Kidney (tissue), 14 donors: Measurements from ENCODE around the gene GLIS1. TPM values are rescaled to one million over a fixed set of nuclear protein-coding genes. Genes with fewer than 3 reads are reported as not detected.

Experiments
- DNase-seq, 5 donors: peaks; one replicate each; pipeline ENCODE4 v3.0.0-alpha.2; 2013 to 2020
- FAIRE-seq: peaks from 2 replicates; lab custom pipeline; 2012; peaks lifted over from hg19 to GRCh38; lab: Jason Lieb, UNC
- H3K27ac ChIP-seq, 2 donors: one replicate each; pipeline ENCODE4 v1.7.0; 2013; ENCODE audit warnings: low read depth in 2 of 2, low read length in 2 of 2, inconsistent platforms in 1 of 2
- H3K27me3 ChIP-seq: one replicate; pipeline ENCODE4 v1.7.1; 2013; ENCODE audit warnings: low read length, inconsistent platforms; ENCODE audit not compliant: control insufficient read depth, insufficient read depth
- H3K36me3 ChIP-seq, 3 donors: one replicate each; pipeline versions ENCODE4 v1.7.0 to v1.7.1; 2013; ENCODE audit warnings: low read length in 3 of 3, control low read depth in 1 of 3, inconsistent platforms in 1 of 3; ENCODE audit not compliant: insufficient read depth in 3 of 3, control insufficient read depth in 2 of 3
- H3K4me1 ChIP-seq, 3 donors: one replicate each; pipeline versions ENCODE4 v1.7.0 to v1.7.1; 2013; ENCODE audit warnings: low read length in 3 of 3, inconsistent platforms in 1 of 3, low read depth in 1 of 3; ENCODE audit not compliant: control insufficient read depth in 2 of 3, insufficient read depth in 2 of 3
- H3K4me3 ChIP-seq, 3 donors: one replicate each; pipeline versions ENCODE4 v1.7.0 to v1.8.1; 2013; ENCODE audit warnings: low read length in 3 of 3, control low read depth in 1 of 3, inconsistent platforms in 1 of 3
- H3K9ac ChIP-seq, 3 donors: one replicate each; pipeline versions ENCODE4 v1.7.0 to v1.7.1; 2013; ENCODE audit warnings: low read length in 3 of 3, control low read depth in 1 of 3, inconsistent platforms in 1 of 3
- H3K9me3 ChIP-seq, 3 donors: one replicate each; pipeline versions ENCODE4 v1.7.0 to v1.7.1; 2013; ENCODE audit warnings: low read length in 3 of 3, control low read depth in 1 of 3, inconsistent platforms in 1 of 3; ENCODE audit not compliant: control insufficient read depth in 2 of 3, insufficient read depth in 1 of 3
- intact Hi-C: fragments of 100-400 bp; cut with DNase I; formaldehyde crosslinking; loops from one replicate; pipeline ENCODE4 v1.11.1; 2022
- polyA plus RNA-seq: library from polyadenylated mRNA; stranded (reverse); fragments of 350-450 nt; fragmentation: Illumina TruSeq; extraction: RNeasy Lipid Tissue Mini Kit (QIAGEN cat#74804); gene quantifications from one replicate; pipeline ENCODE4 v1.2.3, GENCODE V29; 2014; ENCODE audit warnings: low read depth, low replicate concordance; ENCODE audit not compliant: insufficient read depth
- total RNA-seq: library from RNA; stranded (reverse); fragmentation: NEBNext Ultra II Directional; extraction: Animal tissue kit (Norgen Biotek cat#: 25700); gene quantifications from one replicate; pipeline ENCODE4 v1.2.1, GENCODE V29; 2021
- TF ChIP-seq, protein P1 (sequence below): IDR thresholded peaks from 3 replicates; pipeline ENCODE4 v1.5.1; 2012; ENCODE audit warnings: mild to moderate bottlenecking, moderate library complexity, borderline replicate concordance; ENCODE audit not compliant: insufficient read depth; ENCODE audit errors: extremely low read depth
- donor health status: control.
- donor health status: control.
- donor health status: control.
- donor health status: control.
- donor health status: control.
- donor health status: DM: yes; HTN: yes; CAD: no.
- donor health status: Normal renal cell carcinoma (clear cell type).

The GLIS1 gene
- total and polyA plus RNA-seq, 2 donors from 2014 or later = 3.3 to 3.7 TPM

DNA sequence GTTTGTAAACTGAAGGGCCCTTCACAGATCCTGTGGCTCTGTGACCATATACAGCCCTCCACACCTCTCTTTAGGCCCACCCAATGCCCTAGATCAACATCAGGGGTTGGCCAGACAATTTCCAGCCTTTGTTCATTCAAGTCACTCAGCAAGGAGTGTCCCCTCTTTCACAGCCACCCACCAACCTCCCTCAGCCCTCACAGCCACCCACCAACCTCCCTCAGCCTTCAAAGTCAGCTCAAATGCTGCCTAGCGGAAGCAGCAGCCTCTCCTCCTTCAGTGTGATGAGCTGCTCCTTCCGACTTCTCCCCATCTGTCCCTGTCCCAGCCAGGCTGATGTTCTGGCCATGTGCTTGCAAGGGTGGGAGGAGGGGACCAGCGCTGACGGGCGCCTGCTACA lies 208.4 kb downstream of the GLIS1 start:
- Histone ChIP-seq H3K9me3 (no peaks in the 10 kb centered on the region), H3K4me1 (peaks cover 0 to 2% (median 0%) of the 10 kb centered on the region in 3 donors), H3K36me3 (no peaks in the 10 kb centered on the region), H3K27ac (no peak overlapping the region), H3K4me3 (no peak overlapping the region), H3K9ac (no peak overlapping the region), H3K27me3 (no peaks in the 10 kb centered on the region)
- FAIRE-seq = no peak
- TF ChIP-seq, protein P1, sequence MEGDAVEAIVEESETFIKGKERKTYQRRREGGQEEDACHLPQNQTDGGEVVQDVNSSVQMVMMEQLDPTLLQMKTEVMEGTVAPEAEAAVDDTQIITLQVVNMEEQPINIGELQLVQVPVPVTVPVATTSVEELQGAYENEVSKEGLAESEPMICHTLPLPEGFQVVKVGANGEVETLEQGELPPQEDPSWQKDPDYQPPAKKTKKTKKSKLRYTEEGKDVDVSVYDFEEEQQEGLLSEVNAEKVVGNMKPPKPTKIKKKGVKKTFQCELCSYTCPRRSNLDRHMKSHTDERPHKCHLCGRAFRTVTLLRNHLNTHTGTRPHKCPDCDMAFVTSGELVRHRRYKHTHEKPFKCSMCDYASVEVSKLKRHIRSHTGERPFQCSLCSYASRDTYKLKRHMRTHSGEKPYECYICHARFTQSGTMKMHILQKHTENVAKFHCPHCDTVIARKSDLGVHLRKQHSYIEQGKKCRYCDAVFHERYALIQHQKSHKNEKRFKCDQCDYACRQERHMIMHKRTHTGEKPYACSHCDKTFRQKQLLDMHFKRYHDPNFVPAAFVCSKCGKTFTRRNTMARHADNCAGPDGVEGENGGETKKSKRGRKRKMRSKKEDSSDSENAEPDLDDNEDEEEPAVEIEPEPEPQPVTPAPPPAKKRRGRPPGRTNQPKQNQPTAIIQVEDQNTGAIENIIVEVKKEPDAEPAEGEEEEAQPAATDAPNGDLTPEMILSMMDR = no peak
- intact Hi-C loops = no loop called here
- DNase-seq = no peak

DNA sequence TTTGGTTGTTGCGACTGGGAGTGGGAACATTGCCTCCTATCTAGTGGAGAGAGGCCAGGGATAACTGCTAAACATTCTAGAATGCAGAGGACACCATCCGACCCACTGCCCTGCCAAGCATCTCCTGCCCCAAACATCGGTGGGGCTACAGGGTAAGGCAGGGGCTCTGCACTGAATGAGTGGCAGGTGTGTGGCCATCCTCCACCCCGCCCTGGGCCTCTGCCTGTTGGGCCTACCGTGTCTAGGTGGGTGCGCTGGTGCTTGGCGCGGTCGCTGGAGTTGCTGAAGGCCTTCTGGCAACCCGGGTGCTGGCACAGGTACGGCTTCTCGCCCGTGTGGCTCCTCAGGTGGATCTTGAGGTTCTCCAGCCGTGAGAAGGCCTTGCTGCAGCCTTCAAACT lies 209.4 kb downstream of the GLIS1 start:
- H3K27me3 ChIP-seq = no peaks in the 10 kb centered on the region
- H3K9me3 ChIP-seq = no peaks in the 10 kb centered on the region
- H3K9ac ChIP-seq = no peak overlapping the region
- intact Hi-C loops = no loop called here
- DNase-seq = no peak
- no peaks in the 10 kb centered on the region for H3K36me3 ChIP-seq
- H3K4me3 ChIP-seq = no peak overlapping the region
- TF ChIP-seq, protein P1 = no peak
- H3K4me1 ChIP-seq = peaks cover 0 to 5% (median 0%) of the 10 kb centered on the region in 3 donors
- no peak for FAIRE-seq
- no peak overlapping the region for H3K27ac ChIP-seq

DNA sequence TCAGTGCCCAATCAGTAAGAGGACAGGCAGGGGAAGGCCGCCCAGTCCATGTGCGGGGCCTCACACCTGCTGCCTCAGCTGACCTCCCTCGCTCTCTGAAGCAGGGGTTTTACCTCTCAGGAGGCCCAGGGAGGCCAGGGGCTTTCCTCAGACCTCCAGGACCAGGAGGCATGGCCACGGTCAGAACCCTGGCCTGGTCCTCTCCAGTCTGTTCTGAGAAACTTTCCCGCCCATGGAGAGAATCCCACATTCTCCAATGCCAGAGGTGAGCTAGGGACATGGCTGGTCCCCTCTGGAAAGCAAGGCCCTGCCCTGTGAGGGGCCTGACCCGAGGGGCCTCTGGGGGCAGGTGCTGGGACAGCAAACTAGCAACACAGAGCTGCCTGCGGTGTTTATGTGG lies 211.6 kb downstream of the GLIS1 start:
- H3K9me3 ChIP-seq = no peaks in the 10 kb centered on the region
- no peaks in the 10 kb centered on the region for H3K27me3 ChIP-seq
- intact Hi-C loops = no loop called here
- TF ChIP-seq, protein P1 = no peak
- no peak overlapping the region for H3K27ac ChIP-seq
- no peaks in the 10 kb centered on the region for H3K36me3 ChIP-seq
- no peak overlapping the region for H3K4me3 ChIP-seq
- H3K4me1 ChIP-seq = peaks cover 0 to 5% (median 0%) of the 10 kb centered on the region in 3 donors
- FAIRE-seq (no peak), DNase-seq (no peak)
- no peak overlapping the region for H3K9ac ChIP-seq
